Measurements from ENCODE around the gene WNT2. TPM values are rescaled to one million over a fixed set of nuclear protein-coding genes. Genes with fewer than 3 reads are reported as not detected.

Gene WNT2
- total RNA-seq = not detected

DNA sequence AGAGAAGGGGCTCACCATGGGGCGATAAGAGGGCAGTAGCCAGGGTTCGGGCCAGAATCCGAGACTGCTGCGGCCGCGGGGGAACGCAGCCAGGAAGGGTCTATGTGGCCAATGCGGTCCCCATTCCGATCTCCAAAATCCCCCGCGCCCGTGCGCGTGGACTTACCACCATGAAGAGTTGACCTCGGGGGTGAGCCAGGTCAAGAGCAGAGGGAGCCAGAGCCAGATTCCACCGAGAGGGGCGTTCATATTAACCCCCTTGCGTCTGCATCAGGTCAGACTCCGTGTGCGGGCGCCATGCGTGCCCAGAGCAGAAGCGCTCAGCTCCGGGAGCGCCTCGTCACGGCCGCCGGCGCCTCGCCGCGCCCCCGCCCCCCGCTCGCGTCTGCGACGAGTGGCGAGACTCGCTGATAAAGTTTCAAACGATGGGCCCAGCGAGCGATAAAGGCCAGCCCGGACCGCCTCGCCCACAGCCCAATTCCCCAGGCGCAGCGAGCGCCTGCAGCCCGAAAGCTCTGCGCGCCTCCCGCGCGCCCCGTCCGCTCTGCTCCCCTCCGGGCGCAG lies at the start of gene WNT2:
Gene WNT2, minus strand, starts transcription at position 318 of the 564 bp plus-strand sequence. Its CDS starts 69 bp downstream, at position 249.
- Mint-ChIP-seq H3K9me3 (peaks cover 0 to 7% of the 10 kb centered on the region in 2 donors), H3K36me3 (peaks cover 7 to 14% of the 10 kb centered on the region in 2 donors), H3K27ac (no peak within 1 kb of the TSS)
- DNase-seq (ENCODE audit: low spot score in 2 of 2) = no peak
- no peak for ATAC-seq

DNA sequence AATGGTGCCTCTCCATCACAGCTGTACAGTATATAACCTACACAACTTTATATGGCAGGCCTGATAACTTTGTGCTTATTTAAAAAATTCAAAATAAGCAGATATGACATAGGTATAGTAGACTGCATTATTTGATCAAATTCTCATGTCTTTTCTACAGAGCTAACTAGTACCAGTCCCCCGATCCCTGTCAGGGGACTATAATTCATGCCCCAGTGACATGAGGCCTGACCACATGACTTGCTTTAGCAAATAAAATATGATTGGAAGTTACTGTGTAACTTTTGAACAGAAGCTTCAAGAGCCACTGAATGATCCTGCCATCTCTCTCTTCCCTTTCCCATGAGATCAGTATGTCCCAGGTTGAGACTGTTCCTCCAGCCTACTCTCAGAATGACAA lies 49.2 kb upstream of the WNT2 start:
- ATAC-seq = no peak
- H3K27ac Mint-ChIP-seq = no peak overlapping the region
- H3K36me3 Mint-ChIP-seq = no peaks in the 10 kb centered on the region
- DNase-seq (ENCODE audit: low spot score in 2 of 2) = no peak
- no peaks in the 10 kb centered on the region for H3K9me3 Mint-ChIP-seq

GRCh38 chr7:117364339-117365080 lies 41.7 kb upstream of the WNT2 start:
- no peaks in the 10 kb centered on the region for H3K9me3 Mint-ChIP-seq

DNA sequence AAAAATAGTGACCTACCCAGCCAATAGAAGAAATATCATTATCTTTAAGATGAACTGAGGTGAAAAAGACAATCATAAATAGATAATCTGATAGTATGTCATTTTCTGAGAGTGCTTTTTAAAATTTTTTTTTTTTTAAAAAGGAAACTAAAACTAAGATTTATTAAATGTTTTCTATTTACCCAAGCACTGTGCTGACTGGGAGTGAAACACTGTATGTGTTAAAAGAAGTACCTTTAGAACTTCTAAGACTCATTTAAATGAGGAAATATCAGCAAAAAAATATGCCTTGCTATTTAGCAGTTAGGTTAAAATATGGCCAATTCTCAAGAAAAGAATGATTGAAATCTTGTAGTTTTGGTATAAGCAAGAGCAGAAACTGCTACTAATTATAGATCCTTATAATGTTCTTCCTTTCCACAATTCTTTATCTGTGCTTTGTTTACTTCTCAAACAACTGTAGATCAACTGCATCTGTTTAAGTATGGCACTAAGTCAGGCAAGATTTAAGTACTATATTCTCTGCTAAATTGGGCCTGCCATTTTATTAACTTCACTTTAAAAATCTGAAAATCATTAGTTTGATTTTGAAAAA lies 39.5 kb upstream of the WNT2 start:
- H3K27ac Mint-ChIP-seq = no peak overlapping the region
- ATAC-seq (no peak), DNase-seq (ENCODE audit: low spot score in 2 of 2) (no peak)
- H3K9me3 Mint-ChIP-seq = no peaks in the 10 kb centered on the region
- H3K36me3 Mint-ChIP-seq = no peaks in the 10 kb centered on the region

More at GRCh38 chr7:117364339-117365080, 41.7 kb upstream of the WNT2 start:
- H3K27ac Mint-ChIP-seq = no peak overlapping the region
- no peak for ATAC-seq
- DNase-seq (ENCODE audit: low spot score in 2 of 2) = no peak
- H3K36me3 Mint-ChIP-seq = no peaks in the 10 kb centered on the region

DNA sequence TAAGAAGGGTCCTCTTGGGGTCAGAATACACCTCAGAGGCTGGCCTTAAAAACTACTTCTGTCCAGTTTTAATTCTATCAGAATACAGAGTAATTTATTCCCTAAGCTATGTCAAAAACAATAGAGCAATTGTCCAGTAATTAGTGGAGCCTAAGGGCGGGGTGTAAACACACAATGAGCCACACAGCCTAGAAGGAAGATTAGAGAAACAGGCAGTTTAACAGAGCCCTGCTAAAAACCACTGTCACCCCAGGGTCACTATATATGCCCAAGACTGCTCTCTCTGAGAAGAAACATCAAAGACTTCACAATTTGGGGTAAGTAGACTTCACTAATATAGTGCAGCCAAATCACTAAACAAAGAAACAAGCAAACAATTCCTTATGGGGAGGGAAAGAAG lies 27.2 kb upstream of the WNT2 start:
- Mint-ChIP-seq H3K27ac (no peak overlapping the region), H3K9me3 (no peaks in the 10 kb centered on the region), H3K36me3 (no peaks in the 10 kb centered on the region)
- DNase-seq (ENCODE audit: low spot score in 2 of 2) (no peak), ATAC-seq (no peak)

- no peak for ATAC-seq
Measured at GRCh38 chr7:117349570-117349969, 26.7 kb upstream of the WNT2 start.

GRCh38 chr7:117347962-117348672 lies 25.3 kb upstream of the WNT2 start:
- ATAC-seq (no peak), DNase-seq (ENCODE audit: low spot score in 2 of 2) (no peak)
- Mint-ChIP-seq H3K36me3 (no peaks in the 10 kb centered on the region), H3K9me3 (no peaks in the 10 kb centered on the region), H3K27ac (no peak overlapping the region)

More at GRCh38 chr7:117349570-117349969, 26.7 kb upstream of the WNT2 start:
- no peak overlapping the region for H3K27ac Mint-ChIP-seq
- no peak for DNase-seq (ENCODE audit: low spot score in 2 of 2)
- H3K9me3 Mint-ChIP-seq = no peaks in the 10 kb centered on the region
- H3K36me3 Mint-ChIP-seq = no peaks in the 10 kb centered on the region

- ATAC-seq = no peak
- Mint-ChIP-seq H3K9me3 (no peaks in the 10 kb centered on the region), H3K36me3 (no peaks in the 10 kb centered on the region), H3K27ac (no peak overlapping the region)
- no peak for DNase-seq (ENCODE audit: low spot score in 2 of 2)
Measured at GRCh38 chr7:117347480-117347879, 24.6 kb upstream of the WNT2 start.

- ATAC-seq (no peak), DNase-seq (ENCODE audit: low spot score in 2 of 2) (no peak)
- no peak overlapping the region for H3K27ac Mint-ChIP-seq
- no peaks in the 10 kb centered on the region for H3K36me3 Mint-ChIP-seq
- H3K9me3 Mint-ChIP-seq = no peaks in the 10 kb centered on the region
Measured at GRCh38 chr7:117346161-117346560, 23.3 kb upstream of the WNT2 start.

GRCh38 chr7:117338020-117338419 lies 15.2 kb upstream of the WNT2 start:
- DNase-seq (ENCODE audit: low spot score in 2 of 2) = no peak
- H3K36me3 Mint-ChIP-seq = no peaks in the 10 kb centered on the region
- no peak for ATAC-seq
- no peaks in the 10 kb centered on the region for H3K9me3 Mint-ChIP-seq
- no peak overlapping the region for H3K27ac Mint-ChIP-seq

GRCh38 chr7:117333168-117333567 lies 10.3 kb upstream of the WNT2 start:
- Mint-ChIP-seq H3K27ac (no peak overlapping the region), H3K36me3 (no peaks in the 10 kb centered on the region), H3K9me3 (no peaks in the 10 kb centered on the region)
- ATAC-seq (no peak), DNase-seq (ENCODE audit: low spot score in 2 of 2) (no peak)

- H3K9me3 Mint-ChIP-seq = peaks cover 0 to 4% of the 10 kb centered on the region in 2 donors
- H3K27ac Mint-ChIP-seq = no peak overlapping the region
- no peaks in the 10 kb centered on the region for H3K36me3 Mint-ChIP-seq
- no peak for ATAC-seq
- DNase-seq (ENCODE audit: low spot score in 2 of 2) = no peak
Measured at GRCh38 chr7:117332031-117332430, 9.2 kb upstream of the WNT2 start.

DNA sequence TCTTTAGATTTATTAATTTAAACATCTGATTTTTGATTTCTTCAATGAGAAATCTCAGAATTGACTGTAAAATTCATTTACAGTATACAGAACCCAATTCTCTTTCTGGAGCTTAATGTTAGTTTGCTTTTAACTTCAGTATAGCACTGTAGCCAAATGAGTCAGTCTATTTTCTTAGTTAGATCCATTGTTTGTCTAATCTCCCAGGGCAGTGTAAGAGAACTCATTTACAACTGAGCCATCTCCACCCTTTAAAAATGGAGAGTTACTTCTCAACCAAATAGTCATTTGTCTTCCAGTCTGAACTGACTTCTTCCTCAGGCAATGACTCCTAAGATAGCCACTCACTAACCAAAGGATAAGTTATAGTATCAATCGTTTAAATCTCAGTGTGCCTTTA lies 3.0 kb upstream of the WNT2 start:
- peaks cover 7 to 14% of the 10 kb centered on the region in 2 donors for H3K36me3 Mint-ChIP-seq

GRCh38 chr7:117324960-117325359 lies 2.1 kb upstream of the WNT2 start:
- Mint-ChIP-seq H3K9me3 (peaks cover 0 to 5% of the 10 kb centered on the region in 2 donors), H3K36me3 (peaks cover 7 to 14% of the 10 kb centered on the region in 2 donors), H3K27ac (no peak overlapping the region)
- ATAC-seq (no peak), DNase-seq (ENCODE audit: low spot score in 2 of 2) (no peak)

More for the DNA sequence above, 3.0 kb upstream of the WNT2 start:
- no peak overlapping the region for H3K27ac Mint-ChIP-seq
- no peak for ATAC-seq
- H3K9me3 Mint-ChIP-seq = peaks cover 0 to 4% of the 10 kb centered on the region in 2 donors
- no peak for DNase-seq (ENCODE audit: low spot score in 2 of 2)

GRCh38 chr7:117323851-117324711 lies 1.2 kb upstream of the WNT2 start:
- ATAC-seq (no peak), DNase-seq (ENCODE audit: low spot score in 2 of 2) (no peak)
- Mint-ChIP-seq H3K36me3 (peaks cover 7 to 14% of the 10 kb centered on the region in 2 donors), H3K9me3 (peaks cover 0 to 7% of the 10 kb centered on the region in 2 donors), H3K27ac (no peak overlapping the region)

DNA sequence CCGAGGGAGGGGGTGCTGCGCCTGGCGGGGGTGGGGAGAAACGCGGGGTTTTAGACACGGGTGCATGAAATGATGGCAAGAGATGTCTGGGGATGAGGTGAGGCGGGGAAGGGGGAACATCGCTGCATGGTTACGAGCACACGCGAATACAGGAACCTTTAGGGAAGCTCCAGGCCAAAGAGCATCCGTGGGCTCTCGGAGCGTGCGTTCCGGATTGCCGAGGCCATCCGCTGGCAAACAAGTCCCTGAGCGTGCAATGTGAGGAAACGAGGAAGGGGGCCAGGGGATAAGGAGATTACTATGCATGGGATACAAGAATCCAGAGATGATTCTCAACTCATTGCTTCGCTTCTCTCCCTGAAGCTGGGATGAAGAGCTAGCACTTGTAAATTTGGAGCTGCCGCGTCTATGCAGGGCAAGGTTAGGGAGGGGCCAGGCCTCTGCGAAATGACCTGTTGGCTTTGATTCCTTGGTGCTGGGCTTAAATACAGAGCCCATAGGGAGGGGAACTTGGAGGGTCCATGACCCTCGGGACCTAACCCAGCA lies 520 bp upstream of the WNT2 start:
- Mint-ChIP-seq H3K9me3 (peaks cover 0 to 7% of the 10 kb centered on the region in 2 donors), H3K36me3 (peaks cover 7 to 14% of the 10 kb centered on the region in 2 donors), H3K27ac (no peak overlapping the region)
- ATAC-seq = no peak
- DNase-seq (ENCODE audit: low spot score in 2 of 2) = no peak

Measured in activated naive CD4-positive, alpha-beta T cell treated with anti-CD3 and anti-CD28 coated beads, Interleukin-2, amount 50 U/mL, for 72 hours (primary cell).